ENCODE results near the gene ACADVL.
A peak's percentile ranks its signal among the peaks of the same experiment; 100 is the strongest.

The ACADVL gene

GRCh38 chr17:7251661-7252175 is 32.0 kb downstream of the ACADVL start, which contains the start of gene CTDNEP1:
Gene CTDNEP1 (minus strand): TSS chr17:7251734. CDS start chr17:7251296, 438 bp downstream.
- peak; percentile 96 to 99 (median 98) for DNase-seq (ENCODE audit: low read depth in 3 of 3)

GRCh38 chr17:7252176-7253043 is 32.7 kb downstream of the ACADVL start, which contains the start of gene ELP5:
Gene ELP5 (plus strand): TSS chr17:7252215. CDS start chr17:7252551, 336 bp downstream.
- peak; percentile 70 to 91 (median 82) for DNase-seq (ENCODE audit: low read depth in 3 of 3)

- DNase-seq (ENCODE audit: low read depth in 3 of 3), result no peak
These were observed 33.3 kb downstream of the ACADVL start for GRCh38 chr17:7253082-7253481.

- no peak for DNase-seq (ENCODE audit: low read depth in 3 of 3)
These were observed 34.8 kb downstream of the ACADVL start for GRCh38 chr17:7254511-7254910.

GRCh38 chr17:7256766-7257456 is 37.2 kb downstream of the ACADVL start:
- no peak for DNase-seq (ENCODE audit: low read depth in 3 of 3)

GRCh38 chr17:7258731-7259554 is 39.2 kb downstream of the ACADVL start:
- no peak for DNase-seq (ENCODE audit: low read depth in 3 of 3)

GRCh38 chr17:7259555-7259889 is 39.8 kb downstream of the ACADVL start:
- DNase-seq (ENCODE audit: low read depth in 3 of 3), result no peak

GRCh38 chr17:7260151-7260550 is 40.4 kb downstream of the ACADVL start:
- no peak for DNase-seq (ENCODE audit: low read depth in 3 of 3)

- DNase-seq (ENCODE audit: low read depth in 3 of 3), result no peak
These were observed 41.1 kb downstream of the ACADVL start for GRCh38 chr17:7260651-7261378.

GRCh38 chr17:7261379-7262191 is 41.8 kb downstream of the ACADVL start:
- DNase-seq (ENCODE audit: low read depth in 3 of 3), result no peak

GRCh38 chr17:7262192-7262934 is 42.6 kb downstream of the ACADVL start, which contains the start of gene CLDN7:
Gene CLDN7 (minus strand): TSS chr17:7262478. CDS start chr17:7262043, 435 bp downstream.
- no peak for DNase-seq (ENCODE audit: low read depth in 3 of 3)

- DNase-seq (ENCODE audit: low read depth in 3 of 3), result no peak
These were observed 43.4 kb downstream of the ACADVL start for GRCh38 chr17:7262935-7263800.

GRCh38 chr17:7263801-7264078 is 44.0 kb downstream of the ACADVL start:
- DNase-seq (ENCODE audit: low read depth in 3 of 3), result no peak

- no peak for DNase-seq (ENCODE audit: low read depth in 3 of 3)
These were observed 47.0 kb downstream of the ACADVL start for GRCh38 chr17:7266784-7267183.
